Spleen (tissue), 11 donors: ENCODE data around the gene RELA. TPM values are rescaled to one million over a fixed set of nuclear protein-coding genes. Genes with fewer than 3 reads are reported as not detected.

ENCODE experiments used
- DNase-seq: peaks from one replicate; pipeline ENCODE4 v3.0.0-alpha.2; 2020
- H3K27ac ChIP-seq, 8 donors: fragments of 200-600 bp; sonication (generic) in 7 of 8; 1 replicate in 4 of 8; 2 replicates in 4 of 8; pipeline versions ENCODE4 v1.5.0 to v1.8.0; 2016 to 2021; ENCODE audit warnings: inconsistent platforms in 4 of 8, mild to moderate bottlenecking in 4 of 8, moderate library complexity in 1 of 8
- H3K27me3 ChIP-seq, 7 donors: fragments of 200-600 bp; sonication (generic) in 6 of 7; replicated peaks in 1 of 7; 1 replicate in 4 of 7; 2 replicates in 3 of 7; pipeline versions ENCODE4 v1.5.0 to v1.8.0; 2016 to 2021; ENCODE audit warnings: inconsistent platforms in 3 of 7, mild to moderate bottlenecking in 1 of 7
- H3K36me3 ChIP-seq, 6 donors: fragments of 200-600 bp; sonication (generic) in 5 of 6; 1 replicate in 4 of 6; 2 replicates in 2 of 6; pipeline versions ENCODE4 v1.5.0 to v1.8.0; 2016 to 2021; ENCODE audit warnings: inconsistent platforms in 2 of 6
- H3K4me1 ChIP-seq, 6 donors: fragments of 200-600 bp; sonication (generic) in 5 of 6; 1 replicate in 3 of 6; 2 replicates in 3 of 6; pipeline versions ENCODE4 v1.5.0 to v1.8.0; 2016 to 2021; ENCODE audit warnings: inconsistent platforms in 3 of 6
- H3K4me3 ChIP-seq, 8 donors: fragments of 200-600 bp; sonication (generic) in 7 of 8; 1 replicate in 4 of 8; 2 replicates in 4 of 8; pipeline versions ENCODE4 v1.5.0 to v1.8.0; 2016 to 2021; ENCODE audit warnings: inconsistent platforms in 4 of 8, mild to moderate bottlenecking in 4 of 8, moderate library complexity in 2 of 8
- H3K9me3 ChIP-seq, 8 donors: fragments of 200-600 bp; sonication (generic) in 7 of 8; 1 replicate in 4 of 8; 2 replicates in 4 of 8; pipeline versions ENCODE4 v1.5.0 to v1.8.0; 2016 to 2021; ENCODE audit warnings: inconsistent platforms in 4 of 8
- CTCF ChIP-seq, 11 experiments: fragments of 200-600 bp in 7 of 11; fragments of 450-650 bp in 4 of 11; sonication (generic) in 4 of 11; IDR thresholded peaks in 8 of 11; conservative IDR thresholded peaks in 3 of 11; 1 replicate in 7 of 11; 2 replicates in 4 of 11; pipeline versions ENCODE4 v1.4.0 to v1.8.0; 2016 to 2021; ENCODE audit warnings: antibody characterized with exemption in 11 of 11, inconsistent platforms in 4 of 11, mild to moderate bottlenecking in 1 of 11
- POLR2A ChIP-seq, 3 donors: fragments of 450-650 bp; IDR thresholded peaks; one replicate each; pipeline ENCODE4 v1.5.1; 2017; ENCODE audit warnings: antibody characterized with exemption in 3 of 3, mild to moderate bottlenecking in 1 of 3
- POLR2AphosphoS5 ChIP-seq, 3 donors: sonication (generic); formaldehyde crosslinking; IDR thresholded peaks; one replicate each; pipeline ENCODE4 v1.5.1; 2017; ENCODE audit warnings: antibody characterized with exemption in 3 of 3
- WGBS, 5 donors: extraction: QIAGEN DNeasy Blood & Tissue Kit in 3 of 5; methylation state at CpG; one replicate each; pipeline versions ENCODE4 v1.1.5 to v1.1.7; 2013 to 2018; 5-methylcytosine and 5-hydroxymethylcytosine counted together
- intact Hi-C: fragments of 100-400 bp; cut with DNase I; formaldehyde crosslinking; loops from one replicate; pipeline ENCODE4 v1.15.0; 2023; ENCODE audit warnings: low total_unique reads
- polyA plus RNA-seq, 3 donors: library from polyadenylated mRNA; stranded (reverse); fragments of 200-250 nt; gene quantifications; one replicate each; pipeline ENCODE4 v1.2.1, GENCODE V29; 2013
- total RNA-seq, 7 donors: library from RNA; depleted of rRNA in 3 of 7; stranded (reverse); fragments of >200 nt in 3 of 7; fragmentation: NEBNext Ultra II Directional in 4 of 7; extraction: Animal tissue kit (Norgen Biotek cat#: 25700) in 4 of 7; gene quantifications; one replicate each; pipeline versions ENCODE4 v1.1.0 to v1.2.1, GENCODE V29; 2016 to 2021
- donor health status: healthy with polysubstance abuse.
- donor health status: DM: no; HTN: no; CAD: no; lungs with moderate emphysema.
- donor health status: DM: no; HTN: no; CAD: no.
- donor health status: Bipolar disorder and iron deficiency.
- donor health status: healthy.
- donor health status: DM: no; HTN: no; CAD: no.
- donor health status: DM: yes; HTN: yes; CAD: no.

The RELA gene
- total and polyA plus RNA-seq, 10 donors, result 25.8 to 115 (median 69.5) TPM

- Histone ChIP-seq H3K9me3 (no peaks in the 10 kb centered on the region), H3K27ac (peak overlapping the region in 2 of 8 donors; percentile 5 to 95), H3K4me3 (no peak overlapping the region), H3K4me1 (peaks cover 17 to 92% (median 59%) of the 10 kb centered on the region in 6 donors), H3K36me3 (peaks cover 12 to 100% (median 91%) of the 10 kb centered on the region in 6 donors), H3K27me3 (no peaks in the 10 kb centered on the region)
- TF ChIP-seq POLR2A (IDR thresholded peaks at IDR 0.05) (no peak), POLR2AphosphoS5 (IDR thresholded peaks at IDR 0.05) (no peak), CTCF (IDR thresholded peaks at IDR 0.05 in 8 of 11, conservative IDR thresholded peaks at IDR 0.05 in 3 of 11) (no peak)
- intact Hi-C loops, result no loop called here
- peak; percentile 74 for DNase-seq
- 81 to 93% (median 86%) methylated on average over 9 to 10 of the region's 10 CpGs for WGBS, 5 donors
These were observed 17.0 kb downstream of the RELA start for GRCh38 chr11:65645710-65646109.

GRCh38 chr11:65644837-65645236 is 17.9 kb downstream of the RELA start:
- Histone ChIP-seq H3K27me3 (no peaks in the 10 kb centered on the region), H3K4me3 (no peak overlapping the region), H3K27ac (peak overlapping the region in 3 of 8 donors; percentile 95 to 99 (median 99)), H3K36me3 (peaks cover 10 to 92% (median 82%) of the 10 kb centered on the region in 6 donors), H3K4me1 (peaks cover 23 to 92% (median 59%) of the 10 kb centered on the region in 6 donors), H3K9me3 (no peaks in the 10 kb centered on the region)
- TF ChIP-seq CTCF (IDR thresholded peaks at IDR 0.05 in 8 of 11, conservative IDR thresholded peaks at IDR 0.05 in 3 of 11) (no peak), POLR2A (IDR thresholded peaks at IDR 0.05) (no peak), POLR2AphosphoS5 (IDR thresholded peaks at IDR 0.05) (peak in 1 of 3 donors; percentile 67)
- 86 to 94% (median 89%) methylated on average over 8 to 11 of the region's 11 CpGs for WGBS, 5 donors
- peak; percentile 74 for DNase-seq
- intact Hi-C loops, result no loop called here

- intact Hi-C loops, result no loop called here
- H3K27ac ChIP-seq, result peak overlapping the region in 3 of 8 donors; percentile 95 to 99 (median 99)
- H3K4me1 ChIP-seq, result peaks cover 32 to 92% (median 63%) of the 10 kb centered on the region in 6 donors
- H3K4me3 ChIP-seq, result no peak overlapping the region
- 73 to 84% (median 77%) methylated on average over 6 of the region's 6 CpGs for WGBS, 5 donors
- H3K27me3 ChIP-seq, result no peaks in the 10 kb centered on the region
- DNase-seq, result no peak
- TF ChIP-seq POLR2A (IDR thresholded peaks at IDR 0.05) (no peak), POLR2AphosphoS5 (IDR thresholded peaks at IDR 0.05) (no peak), CTCF (IDR thresholded peaks at IDR 0.05 in 8 of 11, conservative IDR thresholded peaks at IDR 0.05 in 3 of 11) (no peak)
- H3K9me3 ChIP-seq, result no peaks in the 10 kb centered on the region
- H3K36me3 ChIP-seq, result peaks cover 5 to 84% (median 73%) of the 10 kb centered on the region in 6 donors
These were observed 18.7 kb downstream of the RELA start for GRCh38 chr11:65643971-65644370.

- intact Hi-C loops, result no loop called here
- 61 to 75% (median 71%) methylated on average over 45 to 49 of the region's 49 CpGs for WGBS, 5 donors
- H3K9me3 ChIP-seq, result no peaks in the 10 kb centered on the region
- peak overlapping the region in 7 of 8 donors; percentile 95 to 99 (median 97) for H3K27ac ChIP-seq
- TF ChIP-seq CTCF (IDR thresholded peaks at IDR 0.05 in 8 of 11, conservative IDR thresholded peaks at IDR 0.05 in 3 of 11) (no peak), POLR2AphosphoS5 (IDR thresholded peaks at IDR 0.05) (peak; percentile 19 to 74 (median 52)), POLR2A (IDR thresholded peaks at IDR 0.05) (no peak)
- peaks cover 2 to 67% (median 56%) of the 10 kb centered on the region in 6 donors for H3K36me3 ChIP-seq
- DNase-seq, result peak; percentile 84
- H3K4me1 ChIP-seq, result peaks cover 42 to 90% (median 66%) of the 10 kb centered on the region in 6 donors
- H3K4me3 ChIP-seq, result peak overlapping the region in 7 of 8 donors; percentile 66 to 93 (median 86)
- no peaks in the 10 kb centered on the region for H3K27me3 ChIP-seq
These were observed 20.6 kb downstream of the RELA start for GRCh38 chr11:65642014-65642671.
